ENCODE data around the gene ERGIC1. TPM values are rescaled to one million over a fixed set of nuclear protein-coding genes. Genes with fewer than 3 reads are reported as not detected.

The ERGIC1 gene
- total and polyA plus RNA-seq, 10 of the 15 experiments (the other 5 are each of a cell fraction or from before 2014, with no cell fraction given): 8.8 to 104 (median 76.3) TPM

DNA sequence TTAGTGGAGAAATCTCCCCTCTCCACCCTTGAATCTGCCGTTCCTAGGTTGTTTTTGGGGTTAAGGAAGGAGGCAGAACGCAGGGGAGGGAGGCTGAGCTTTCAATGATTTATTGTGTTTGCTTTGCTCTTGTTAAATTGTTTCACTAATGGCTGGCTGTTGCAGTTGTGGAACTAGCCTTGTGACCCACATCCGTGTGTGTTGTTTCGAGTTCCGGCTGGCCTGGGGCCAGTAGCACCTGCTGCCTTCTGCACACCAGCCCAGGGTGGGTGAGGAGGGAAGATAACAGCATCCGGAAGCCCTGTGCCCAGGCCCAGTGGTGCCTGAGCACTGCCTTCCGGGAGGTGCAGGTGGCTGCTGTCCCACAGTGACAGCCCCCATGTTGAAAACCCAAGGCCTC, 3.6 kb downstream of the ERGIC1 start (continued):
- TF ChIP-seq CBX3 (IDR thresholded peaks at IDR 0.05; ENCODE audit: borderline replicate concordance, low read depth) (no peak), ZNF24 (IDR thresholded peaks at IDR 0.05) (no peak), POLR2AphosphoS5 (IDR thresholded peaks at IDR 0.05; ENCODE audit: low read length) (peak; percentile 69; the same call in 1 of the 2 replicates), ZNF384 (IDR thresholded peaks at IDR 0.05; ENCODE audit: borderline replicate concordance, low read depth, low read length) (no peak), SRF (IDR thresholded peaks at IDR 0.05; ENCODE audit: low read depth in 2 of 2, low read length in 2 of 2) (no peak), KLF5 (IDR thresholded peaks at IDR 0.05; ENCODE audit: partially characterized antibody) (no peak), BCLAF1 (IDR thresholded peaks at IDR 0.05) (no peak), NKRF (conservative IDR thresholded peaks at IDR 0.05) (0 out of 2 replicates have a peak, but pooled peaks have one; percentile 17), TCF12 (IDR thresholded peaks at IDR 0.05; ENCODE audit: low read depth, low read length) (peak; percentile 77; the same call in 1 of the 2 replicates), E2F4 (IDR thresholded peaks at IDR 0.05; ENCODE audit: low read depth, low read length) (no peak), WRNIP1 (IDR thresholded peaks at IDR 0.05; ENCODE audit: borderline replicate concordance, low read depth, low read length) (no peak), HDAC6 (IDR thresholded peaks at IDR 0.05; ENCODE audit: unreplicated experiment) (no peak), TAF1 (IDR thresholded peaks at IDR 0.05; ENCODE audit: borderline replicate concordance, low read depth, low read length) (0 out of 2 replicates have a peak, but pooled peaks have one; percentile 34), ETV6 (conservative IDR thresholded peaks at IDR 0.05 in 1 of 2, IDR thresholded peaks at IDR 0.05 in 1 of 2; ENCODE audit: borderline replicate concordance in 1 of 2, low read depth in 1 of 2) (peak in 1 of 2 experiments; percentile 76; a peak in 2 of 4 replicates), POLR2A (IDR thresholded peaks at IDR 0.05; ENCODE audit: low read depth, low read length) (peak; percentile 72), EED (IDR thresholded peaks at IDR 0.05; ENCODE audit: low read depth) (no peak), GATAD2B (conservative IDR thresholded peaks at IDR 0.05; ENCODE audit: low read depth) (0 out of 2 replicates have a peak, but pooled peaks have one; percentile 33), TBL1XR1 (IDR thresholded peaks at IDR 0.05; ENCODE audit: low read depth, low read length) (no peak), KDM1A (IDR thresholded peaks at IDR 0.05; ENCODE audit: borderline replicate concordance) (no peak)
- TF ChIP-seq, protein P1, sequence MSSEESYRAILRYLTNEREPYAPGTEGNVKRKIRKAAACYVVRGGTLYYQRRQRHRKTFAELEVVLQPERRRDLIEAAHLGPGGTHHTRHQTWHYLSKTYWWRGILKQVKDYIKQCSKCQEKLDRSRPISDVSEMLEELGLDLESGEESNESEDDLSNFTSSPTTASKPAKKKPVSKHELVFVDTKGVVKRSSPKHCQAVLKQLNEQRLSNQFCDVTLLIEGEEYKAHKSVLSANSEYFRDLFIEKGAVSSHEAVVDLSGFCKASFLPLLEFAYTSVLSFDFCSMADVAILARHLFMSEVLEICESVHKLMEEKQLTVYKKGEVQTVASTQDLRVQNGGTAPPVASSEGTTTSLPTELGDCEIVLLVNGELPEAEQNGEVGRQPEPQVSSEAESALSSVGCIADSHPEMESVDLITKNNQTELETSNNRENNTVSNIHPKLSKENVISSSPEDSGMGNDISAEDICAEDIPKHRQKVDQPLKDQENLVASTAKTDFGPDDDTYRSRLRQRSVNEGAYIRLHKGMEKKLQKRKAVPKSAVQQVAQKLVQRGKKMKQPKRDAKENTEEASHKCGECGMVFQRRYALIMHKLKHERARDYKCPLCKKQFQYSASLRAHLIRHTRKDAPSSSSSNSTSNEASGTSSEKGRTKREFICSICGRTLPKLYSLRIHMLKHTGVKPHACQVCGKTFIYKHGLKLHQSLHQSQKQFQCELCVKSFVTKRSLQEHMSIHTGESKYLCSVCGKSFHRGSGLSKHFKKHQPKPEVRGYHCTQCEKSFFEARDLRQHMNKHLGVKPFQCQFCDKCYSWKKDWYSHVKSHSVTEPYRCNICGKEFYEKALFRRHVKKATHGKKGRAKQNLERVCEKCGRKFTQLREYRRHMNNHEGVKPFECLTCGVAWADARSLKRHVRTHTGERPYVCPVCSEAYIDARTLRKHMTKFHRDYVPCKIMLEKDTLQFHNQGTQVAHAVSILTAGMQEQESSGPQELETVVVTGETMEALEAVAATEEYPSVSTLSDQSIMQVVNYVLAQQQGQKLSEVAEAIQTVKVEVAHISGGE (CRISPR knock-in tag; IDR thresholded peaks at IDR 0.05): no peak
